ENCODE results near the gene GARNL3.

The GARNL3 gene

GRCh38 chr9:127403507-127404192 lies 139.1 kb downstream of the GARNL3 start:
- no CpG with 5 or more reads among the region's 22 CpGs for WGBS (ENCODE audit: insufficient coverage, insufficient read length)
- H3K9me3 ChIP-seq (ENCODE audit: control insufficient read depth, insufficient read depth, low read length): no peaks in the 10 kb centered on the region
- H3K27me3 ChIP-seq (ENCODE audit: control insufficient read depth, insufficient read depth, low read length): no peaks in the 10 kb centered on the region
- no peak for DNase-seq (ENCODE audit: low read depth, low spot score)
- H3K4me1 ChIP-seq (ENCODE audit: control insufficient read depth, insufficient read depth, low read length): no peaks in the 10 kb centered on the region; the same call in 1 of the 2 replicates
- peaks cover 10% of the 10 kb centered on the region; the same call in 1 of the 2 replicates for H3K36me3 ChIP-seq (ENCODE audit: control insufficient read depth, insufficient read depth, low read length)
- H3K27ac ChIP-seq (ENCODE audit: low read length): no peak overlapping the region
- no peak overlapping the region for H3K4me3 ChIP-seq (ENCODE audit: low read length)

- DNase-seq (ENCODE audit: low read depth, low spot score): no peak
- H3K36me3 ChIP-seq (ENCODE audit: control insufficient read depth, insufficient read depth, low read length): peaks cover 10% of the 10 kb centered on the region; the same call in 1 of the 2 replicates
- H3K4me3 ChIP-seq (ENCODE audit: low read length): no peak overlapping the region
- no peaks in the 10 kb centered on the region for H3K27me3 ChIP-seq (ENCODE audit: control insufficient read depth, insufficient read depth, low read length)
- H3K9me3 ChIP-seq (ENCODE audit: control insufficient read depth, insufficient read depth, low read length): no peaks in the 10 kb centered on the region
- H3K4me1 ChIP-seq (ENCODE audit: control insufficient read depth, insufficient read depth, low read length): no peaks in the 10 kb centered on the region; the same call in 1 of the 2 replicates
- no CpG with 5 or more reads among the region's 23 CpGs for WGBS (ENCODE audit: insufficient coverage, insufficient read length)
- H3K27ac ChIP-seq (ENCODE audit: low read length): no peak overlapping the region
Observed at GRCh38 chr9:127404631-127405030, 140.1 kb downstream of the GARNL3 start.

GRCh38 chr9:127405344-127406125 lies 141.0 kb downstream of the GARNL3 start:
- no peak for DNase-seq (ENCODE audit: low read depth, low spot score)
- H3K27me3 ChIP-seq (ENCODE audit: control insufficient read depth, insufficient read depth, low read length): no peaks in the 10 kb centered on the region
- no peak overlapping the region for H3K4me3 ChIP-seq (ENCODE audit: low read length)
- H3K36me3 ChIP-seq (ENCODE audit: control insufficient read depth, insufficient read depth, low read length): peaks cover 10% of the 10 kb centered on the region; the same call in 1 of the 2 replicates
- no CpG with 5 or more reads among the region's 20 CpGs for WGBS (ENCODE audit: insufficient coverage, insufficient read length)
- H3K27ac ChIP-seq (ENCODE audit: low read length): no peak overlapping the region
- no peaks in the 10 kb centered on the region; the same call in 1 of the 2 replicates for H3K4me1 ChIP-seq (ENCODE audit: control insufficient read depth, insufficient read depth, low read length)
- H3K9me3 ChIP-seq (ENCODE audit: control insufficient read depth, insufficient read depth, low read length): no peaks in the 10 kb centered on the region

- Histone ChIP-seq H3K9me3 (ENCODE audit: control insufficient read depth, insufficient read depth, low read length) (no peaks in the 10 kb centered on the region), H3K4me3 (ENCODE audit: low read length) (no peak overlapping the region), H3K4me1 (ENCODE audit: control insufficient read depth, insufficient read depth, low read length) (no peaks in the 10 kb centered on the region; the same call in 1 of the 2 replicates), H3K27ac (ENCODE audit: low read length) (no peak overlapping the region), H3K27me3 (ENCODE audit: control insufficient read depth, insufficient read depth, low read length) (no peaks in the 10 kb centered on the region), H3K36me3 (ENCODE audit: control insufficient read depth, insufficient read depth, low read length) (peaks cover 10% of the 10 kb centered on the region; the same call in 1 of the 2 replicates)
- WGBS (ENCODE audit: insufficient coverage, insufficient read length): no CpG with 5 or more reads among the region's 13 CpGs
- DNase-seq (ENCODE audit: low read depth, low spot score): no peak
Observed at GRCh38 chr9:127406799-127407491, 142.4 kb downstream of the GARNL3 start.

GRCh38 chr9:127407492-127407843 lies 142.9 kb downstream of the GARNL3 start:
- H3K27ac ChIP-seq (ENCODE audit: low read length): no peak overlapping the region
- H3K27me3 ChIP-seq (ENCODE audit: control insufficient read depth, insufficient read depth, low read length): no peaks in the 10 kb centered on the region
- no CpG with 5 or more reads among the region's 6 CpGs for WGBS (ENCODE audit: insufficient coverage, insufficient read length)
- H3K4me3 ChIP-seq (ENCODE audit: low read length): no peak overlapping the region
- H3K36me3 ChIP-seq (ENCODE audit: control insufficient read depth, insufficient read depth, low read length): peaks cover 9% of the 10 kb centered on the region; the same call in 1 of the 2 replicates
- H3K4me1 ChIP-seq (ENCODE audit: control insufficient read depth, insufficient read depth, low read length): no peaks in the 10 kb centered on the region; the same call in 1 of the 2 replicates
- H3K9me3 ChIP-seq (ENCODE audit: control insufficient read depth, insufficient read depth, low read length): no peaks in the 10 kb centered on the region
- no peak for DNase-seq (ENCODE audit: low read depth, low spot score)

GRCh38 chr9:127411122-127411521 lies 146.5 kb downstream of the GARNL3 start:
- no peaks in the 10 kb centered on the region for H3K36me3 ChIP-seq (ENCODE audit: control insufficient read depth, insufficient read depth, low read length)
- no peak overlapping the region for H3K27ac ChIP-seq (ENCODE audit: low read length)
- no peaks in the 10 kb centered on the region for H3K4me1 ChIP-seq (ENCODE audit: control insufficient read depth, insufficient read depth, low read length)
- H3K4me3 ChIP-seq (ENCODE audit: low read length): no peak overlapping the region
- no CpG with 5 or more reads among the region's 4 CpGs for WGBS (ENCODE audit: insufficient coverage, insufficient read length)
- H3K9me3 ChIP-seq (ENCODE audit: control insufficient read depth, insufficient read depth, low read length): no peaks in the 10 kb centered on the region
- no peaks in the 10 kb centered on the region for H3K27me3 ChIP-seq (ENCODE audit: control insufficient read depth, insufficient read depth, low read length)
- no peak for DNase-seq (ENCODE audit: low read depth, low spot score)

GRCh38 chr9:127415141-127415540 lies 150.6 kb downstream of the GARNL3 start:
- no CpG with 5 or more reads among the region's 4 CpGs for WGBS (ENCODE audit: insufficient coverage, insufficient read length)
- Histone ChIP-seq H3K27ac (ENCODE audit: low read length) (no peak overlapping the region), H3K36me3 (ENCODE audit: control insufficient read depth, insufficient read depth, low read length) (no peaks in the 10 kb centered on the region), H3K9me3 (ENCODE audit: control insufficient read depth, insufficient read depth, low read length) (no peaks in the 10 kb centered on the region), H3K4me1 (ENCODE audit: control insufficient read depth, insufficient read depth, low read length) (no peaks in the 10 kb centered on the region), H3K4me3 (ENCODE audit: low read length) (no peak overlapping the region), H3K27me3 (ENCODE audit: control insufficient read depth, insufficient read depth, low read length) (no peaks in the 10 kb centered on the region)
- DNase-seq (ENCODE audit: low read depth, low spot score): no peak

- WGBS (ENCODE audit: insufficient coverage, insufficient read length): no CpG with 5 or more reads among the region's 1 CpG
Observed at GRCh38 chr9:127415657-127416056, 151.1 kb downstream of the GARNL3 start.

GRCh38 chr9:127417131-127418036 lies 152.8 kb downstream of the GARNL3 start:
- Histone ChIP-seq H3K4me3 (ENCODE audit: low read length) (no peak overlapping the region), H3K4me1 (ENCODE audit: control insufficient read depth, insufficient read depth, low read length) (no peaks in the 10 kb centered on the region), H3K27me3 (ENCODE audit: control insufficient read depth, insufficient read depth, low read length) (no peaks in the 10 kb centered on the region), H3K9me3 (ENCODE audit: control insufficient read depth, insufficient read depth, low read length) (no peaks in the 10 kb centered on the region), H3K27ac (ENCODE audit: low read length) (no peak overlapping the region), H3K36me3 (ENCODE audit: control insufficient read depth, insufficient read depth, low read length) (no peaks in the 10 kb centered on the region)
- no peak for DNase-seq (ENCODE audit: low read depth, low spot score)
- WGBS (ENCODE audit: insufficient coverage, insufficient read length): no CpG with 5 or more reads among the region's 15 CpGs

More at GRCh38 chr9:127415657-127416056, 151.1 kb downstream of the GARNL3 start:
- no peak for DNase-seq (ENCODE audit: low read depth, low spot score)
- Histone ChIP-seq H3K27ac (ENCODE audit: low read length) (no peak overlapping the region), H3K27me3 (ENCODE audit: control insufficient read depth, insufficient read depth, low read length) (no peaks in the 10 kb centered on the region), H3K4me3 (ENCODE audit: low read length) (no peak overlapping the region), H3K9me3 (ENCODE audit: control insufficient read depth, insufficient read depth, low read length) (no peaks in the 10 kb centered on the region), H3K36me3 (ENCODE audit: control insufficient read depth, insufficient read depth, low read length) (no peaks in the 10 kb centered on the region), H3K4me1 (ENCODE audit: control insufficient read depth, insufficient read depth, low read length) (no peaks in the 10 kb centered on the region)
